Heart right ventricle (tissue), 16 donors: ENCODE measurements around the gene SF3B3. TPM values are rescaled to one million over a fixed set of nuclear protein-coding genes. Genes with fewer than 3 reads are reported as not detected.

ENCODE experiments used
- ATAC-seq, 8 donors: fragments of 200-7000 bp; cut with Tn5 transposase; one replicate each; pipeline ENCODE4 v1.9.1; 2020; ENCODE audit warnings: mild to moderate bottlenecking in 8 of 8, moderate library complexity in 8 of 8, moderate number of reproducible peaks in 1 of 8
- DNase-seq, 2 donors: peaks; one replicate each; pipeline ENCODE4 v3.0.0-alpha.2; 2020
- H3K27ac ChIP-seq, 10 donors: fragments of 200-600 bp; sonication (generic) in 2 of 10; one replicate each; pipeline versions ENCODE4 v1.5.0 to v1.8.0; 2020 to 2022; ENCODE audit warnings: mild to moderate bottlenecking in 3 of 10
- H3K27me3 ChIP-seq, 7 donors: fragments of 200-600 bp; one replicate each; pipeline ENCODE4 v1.8.0; 2021 to 2022; ENCODE audit warnings: mild to moderate bottlenecking in 2 of 7
- H3K36me3 ChIP-seq, 9 donors: fragments of 200-600 bp; sonication (generic) in 1 of 9; one replicate each; pipeline versions ENCODE4 v1.5.0 to v1.8.0; 2020 to 2022; ENCODE audit warnings: mild to moderate bottlenecking in 2 of 9
- H3K4me1 ChIP-seq, 9 donors: fragments of 200-600 bp; sonication (generic) in 1 of 9; one replicate each; pipeline versions ENCODE4 v1.5.0 to v1.8.0; 2020 to 2022; ENCODE audit warnings: mild to moderate bottlenecking in 4 of 9
- H3K4me3 ChIP-seq, 10 donors: fragments of 200-600 bp; sonication (generic) in 2 of 10; one replicate each; pipeline versions ENCODE4 v1.5.0 to v1.8.0; 2020 to 2022; ENCODE audit warnings: mild to moderate bottlenecking in 7 of 10, moderate library complexity in 2 of 10
- H3K9me3 ChIP-seq, 11 donors: fragments of 200-600 bp in 10 of 11; sonication (generic) in 2 of 11; one replicate each; pipeline versions ENCODE4 v1.5.0 to v1.8.0; 2013 to 2022; ENCODE audit warnings: mild to moderate bottlenecking in 2 of 11, control low read depth in 1 of 11, moderate library complexity in 1 of 11
- CTCF ChIP-seq, 9 donors: fragments of 200-600 bp; sonication (generic) in 2 of 9; IDR thresholded peaks; one replicate each; pipeline versions ENCODE4 v1.5.0 to v1.8.0; 2021 to 2022; ENCODE audit warnings: antibody characterized with exemption in 9 of 9, mild to moderate bottlenecking in 5 of 9, moderate library complexity in 1 of 9
- WGBS, 2 donors: extraction: QIAGEN DNeasy Blood & Tissue Kit; methylation state at CpG; one replicate each; pipeline ENCODE4 v1.1.7; 2013; ENCODE audit warnings: inconsistent platforms in 1 of 2; 5-methylcytosine and 5-hydroxymethylcytosine counted together
- intact Hi-C, 10 donors: fragments of 100-400 bp; cut with DNase I; formaldehyde crosslinking; loops; one replicate each; pipeline versions ENCODE4 v1.11.1 to v1.14.2; 2022
- polyA plus RNA-seq, 2 donors: library from polyadenylated mRNA; stranded (reverse); fragments of 200-250 nt; gene quantifications; one replicate each; pipeline ENCODE4 v1.2.3, GENCODE V29; 2013
- total RNA-seq, 10 donors: library from RNA; stranded (reverse); fragmentation: NEBNext Ultra II Directional in 3 of 10; extraction: Animal tissue kit (Norgen Biotek cat#: 25700) in 3 of 10; gene quantifications; one replicate each; pipeline versions ENCODE4 v1.2.1 to v1.2.4, GENCODE V29; 2021 to 2023
- donor health status: Arrhythmogenic right ventricular cardiomyopathy.
- donor health status: ischemic (EF 13 %, LVEDD 7.1; RV severe dilation, severe dysfunction).
- donor health status: healthy with polysubstance abuse.
- donor health status: DM: no; HTN: yes; CAD: no.
- donor health status: DM: no; HTN: no; CAD: no.
- donor health status: ischemic (EF 25% LVEDD 6.9; RV normal size, moderate dysfunction).
- donor health status: ischemic (EF 25% LVEDD 5.7; RV mildly dilated, moderate dysfunction).
- donor health status: healthy.
- donor health status: DM: yes; HTN: yes; CAD: no.
- donor health status: Ischemic cardiomyopathy.
- donor health status: ischemic (EF 35%, LVEDD 5.7; RV mildly dilated, moderate dysfunction).
- donor health status: nonischemic (EF 11% LVEDD 7.7; RV severe dilation, severe dysfunction).
- donor health status: DM: yes; HTN: yes; CAD: no.
- donor health status: PGD.
- donor health status: ischemic (EF 29% LVEDD 5.4; RV normal size, mild dysfunction).
- donor health status: nonischemic (EF 23%, LVEDD 6.1; RV moderate dilation, normal function).

Gene SF3B3
- total and polyA plus RNA-seq, 12 donors: 45.4 to 188 (median 159) TPM

- peaks cover 0 to 96% (median 29%) of the 10 kb centered on the region in 9 donors for H3K36me3 ChIP-seq
- 90 to 91% methylated on average over 7 of the region's 7 CpGs for WGBS, 2 donors
Observed at GRCh38 chr16:70481929-70482536, 41.6 kb upstream of the SF3B3 start.

GRCh38 chr16:70482624-70483023, 41.0 kb upstream of the SF3B3 start:
- Histone ChIP-seq H3K27me3 (no peaks in the 10 kb centered on the region), H3K27ac (no peak overlapping the region), H3K36me3 (peaks cover 0 to 96% (median 29%) of the 10 kb centered on the region in 9 donors), H3K4me3 (no peak overlapping the region), H3K9me3 (no peaks in the 10 kb centered on the region), H3K4me1 (peaks cover 0 to 25% (median 21%) of the 10 kb centered on the region in 9 donors)
- intact Hi-C loops: no loop called here
- no peak for TF ChIP-seq CTCF (IDR thresholded peaks at IDR 0.05)
- no peak for ATAC-seq
- DNase-seq: no peak
- 83 to 87% methylated on average over 5 of the region's 5 CpGs for WGBS, 2 donors

More at GRCh38 chr16:70481929-70482536, 41.6 kb upstream of the SF3B3 start:
- intact Hi-C loops: no loop called here
- H3K27ac ChIP-seq: no peak overlapping the region
- no peak for TF ChIP-seq CTCF (IDR thresholded peaks at IDR 0.05)
- no peaks in the 10 kb centered on the region for H3K27me3 ChIP-seq
- no peak for DNase-seq
- H3K4me3 ChIP-seq: no peak overlapping the region
- no peak for ATAC-seq
- no peaks in the 10 kb centered on the region for H3K9me3 ChIP-seq
- peaks cover 0 to 29% (median 23%) of the 10 kb centered on the region in 9 donors for H3K4me1 ChIP-seq

GRCh38 chr16:70483426-70483825, 40.2 kb upstream of the SF3B3 start:
- Histone ChIP-seq H3K4me1 (peaks cover 0 to 22% (median 19%) of the 10 kb centered on the region in 9 donors), H3K4me3 (no peak overlapping the region), H3K36me3 (peaks cover 0 to 96% (median 32%) of the 10 kb centered on the region in 9 donors), H3K9me3 (no peaks in the 10 kb centered on the region), H3K27ac (no peak overlapping the region), H3K27me3 (no peaks in the 10 kb centered on the region)
- ATAC-seq (no peak), DNase-seq (no peak)
- WGBS, 2 donors: 81 to 84% methylated on average over 5 of the region's 5 CpGs
- TF ChIP-seq CTCF (IDR thresholded peaks at IDR 0.05): no peak
- intact Hi-C loops: no loop called here

- no peak for TF ChIP-seq CTCF (IDR thresholded peaks at IDR 0.05)
- DNase-seq (no peak), ATAC-seq (no peak)
- intact Hi-C loops: no loop called here
- H3K4me3 ChIP-seq: no peak overlapping the region
- H3K27me3 ChIP-seq: no peaks in the 10 kb centered on the region
- WGBS, 2 donors: 94 to 98% methylated on average over 2 of the region's 2 CpGs
- peaks cover 0 to 8% (median 4%) of the 10 kb centered on the region in 9 donors for H3K4me1 ChIP-seq
- no peak overlapping the region for H3K27ac ChIP-seq
- H3K36me3 ChIP-seq: peaks cover 0 to 97% (median 40%) of the 10 kb centered on the region in 9 donors
- H3K9me3 ChIP-seq: no peaks in the 10 kb centered on the region
Observed at GRCh38 chr16:70484867-70485266, 38.7 kb upstream of the SF3B3 start.
